CD4-positive, alpha-beta T cell treated with Interleukin-4 for 4 hours (primary cell): Measurements from ENCODE around the gene LMOD2.
A peak's percentile ranks its signal among the peaks of the same experiment; 100 is the strongest.

Source experiments
- DNase-seq: peaks from one replicate; pipeline ENCODE4 v3.0.0-alpha.2; 2020

The LMOD2 gene

GRCh38 chr7:123674399-123675180 lies 18.9 kb downstream of the LMOD2 start:
- DNase-seq, result no peak

GRCh38 chr7:123675181-123675473 lies 19.5 kb downstream of the LMOD2 start:
- no peak for DNase-seq

DNA sequence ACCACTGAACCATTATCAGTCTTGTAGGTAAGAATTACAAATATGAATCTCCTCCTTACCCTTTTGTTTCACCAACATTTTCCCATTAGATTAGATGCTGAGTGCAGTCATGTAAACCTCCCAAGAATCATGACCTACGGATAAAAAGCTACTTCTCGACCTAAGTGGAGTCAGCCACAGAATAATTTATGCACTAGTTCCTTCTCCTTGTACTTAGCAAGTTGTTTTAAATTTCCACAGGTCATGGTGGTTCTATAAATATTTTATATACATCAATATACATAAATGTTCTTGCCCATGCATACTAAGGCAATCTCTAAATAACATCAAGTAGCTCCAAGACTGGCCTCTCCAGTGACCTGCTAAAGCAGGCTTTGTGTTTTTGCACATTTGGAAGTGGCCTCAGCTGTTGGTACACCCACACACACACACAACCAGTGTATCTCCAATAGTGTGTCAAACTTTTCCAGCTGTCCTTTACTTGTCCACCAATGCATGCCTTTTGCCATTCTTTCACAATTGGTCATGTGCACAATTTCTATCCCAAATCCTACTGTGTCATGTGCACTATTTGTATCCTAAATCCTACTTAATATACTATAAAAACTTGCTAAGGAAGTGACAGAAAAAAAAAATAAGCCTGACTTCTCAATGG lies 21.5 kb downstream of the LMOD2 start:
- no peak for DNase-seq

GRCh38 chr7:123679614-123680013 lies 23.9 kb downstream of the LMOD2 start:
- DNase-seq, result no peak

- no peak for DNase-seq
Observed at GRCh38 chr7:123680580-123680979, 24.9 kb downstream of the LMOD2 start.

GRCh38 chr7:123681561-123681960 lies 25.9 kb downstream of the LMOD2 start:
- no peak for DNase-seq

GRCh38 chr7:123682690-123683089 lies 27.0 kb downstream of the LMOD2 start:
- DNase-seq, result peak; percentile 48

GRCh38 chr7:123687161-123687560 lies 31.5 kb downstream of the LMOD2 start:
- no peak for DNase-seq

GRCh38 chr7:123687727-123688126 lies 32.1 kb downstream of the LMOD2 start:
- DNase-seq, result no peak

DNA sequence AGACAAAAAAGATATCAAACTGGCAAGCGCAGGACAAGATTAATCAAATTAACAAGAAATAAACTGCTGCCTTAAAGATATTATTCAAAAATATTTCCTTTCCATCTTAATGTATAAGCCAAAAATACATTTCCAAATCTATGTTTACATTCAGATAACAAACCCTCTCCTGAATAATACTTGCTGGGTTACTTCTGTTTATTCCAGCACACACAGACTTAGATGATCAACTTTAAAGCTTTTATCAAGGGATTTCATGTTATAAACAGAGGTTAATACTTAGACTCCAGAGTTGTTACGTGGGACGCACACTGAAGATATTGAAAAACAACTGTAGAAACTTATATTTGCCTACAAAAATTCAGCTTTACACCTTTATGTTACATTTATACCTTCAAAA lies 33.6 kb downstream of the LMOD2 start:
- DNase-seq, result no peak

DNA sequence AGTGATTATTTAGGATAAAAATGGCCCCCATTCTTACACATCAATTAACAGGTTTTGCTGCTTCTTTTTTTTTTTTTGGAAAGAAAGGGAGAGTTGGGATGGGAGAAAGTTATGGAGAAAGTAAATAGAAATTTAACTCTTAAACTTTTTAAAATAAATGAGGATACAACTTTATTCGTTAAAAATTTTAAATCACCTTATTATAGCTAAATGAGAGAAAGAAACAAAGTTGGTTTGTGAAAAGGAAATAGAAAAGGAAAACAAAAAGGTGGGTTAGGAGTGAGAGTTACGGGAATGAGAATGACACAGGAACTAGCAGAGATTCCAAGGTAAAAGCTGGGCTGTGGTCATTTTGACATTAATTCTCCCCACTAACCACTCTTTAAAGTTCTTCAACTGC lies 34.9 kb downstream of the LMOD2 start:
- no peak for DNase-seq

DNA sequence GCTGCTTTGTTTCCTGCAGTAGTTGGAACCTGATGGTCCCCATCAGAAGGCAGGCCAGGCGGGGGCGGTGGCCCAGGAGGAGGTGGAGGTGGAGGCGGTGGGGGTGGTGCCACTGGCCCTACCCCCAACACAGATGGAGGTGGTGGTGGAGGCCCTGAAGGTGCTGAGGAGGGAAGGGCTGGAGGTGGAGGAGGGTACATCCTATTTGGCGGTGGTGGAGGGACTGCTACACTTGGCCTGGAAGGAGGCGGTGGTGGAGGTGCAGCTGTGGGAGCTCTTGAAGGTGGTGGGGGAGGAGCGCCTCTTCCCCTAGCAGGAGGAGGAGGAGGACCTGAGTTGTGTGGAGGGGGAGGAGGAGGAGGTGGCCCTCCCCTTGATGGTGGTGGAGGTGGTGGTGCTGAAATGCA lies 36.8 kb downstream of the LMOD2 start:
- DNase-seq, result no peak

- no peak for DNase-seq
Observed at GRCh38 chr7:123695944-123696677, 40.4 kb downstream of the LMOD2 start.

DNA sequence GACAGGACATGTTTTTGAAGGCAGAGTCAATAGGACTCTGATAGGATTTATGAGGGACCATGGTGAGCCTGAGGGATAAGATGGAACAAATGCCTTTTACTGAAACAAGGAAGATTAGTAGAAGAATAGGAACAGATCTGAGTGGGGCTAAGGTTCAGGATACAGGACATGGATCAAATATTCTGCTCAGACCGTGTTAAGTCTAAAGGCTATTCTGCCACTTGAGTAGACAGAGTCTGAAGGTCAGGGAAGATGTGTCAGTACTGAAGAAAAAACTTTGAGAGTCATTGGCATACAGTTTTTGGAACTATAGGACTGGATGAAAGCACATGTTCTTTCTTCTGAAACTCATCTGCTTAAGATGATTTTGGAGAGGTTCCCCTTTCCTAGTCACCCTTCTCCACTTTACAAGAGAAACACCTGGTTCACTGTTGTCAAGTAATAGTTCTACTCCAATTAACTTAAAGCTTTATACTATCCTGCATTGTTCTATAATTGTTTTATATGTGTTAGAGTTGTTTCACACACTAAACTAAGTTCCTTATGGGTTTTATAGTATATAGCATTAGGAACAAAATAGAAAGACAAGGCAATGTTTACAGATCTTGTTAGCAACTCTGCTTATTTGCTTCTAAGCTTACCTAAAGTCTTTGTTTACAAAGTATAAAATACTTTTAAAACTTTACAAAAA lies 49.7 kb downstream of the LMOD2 start:
- DNase-seq, result no peak

DNA sequence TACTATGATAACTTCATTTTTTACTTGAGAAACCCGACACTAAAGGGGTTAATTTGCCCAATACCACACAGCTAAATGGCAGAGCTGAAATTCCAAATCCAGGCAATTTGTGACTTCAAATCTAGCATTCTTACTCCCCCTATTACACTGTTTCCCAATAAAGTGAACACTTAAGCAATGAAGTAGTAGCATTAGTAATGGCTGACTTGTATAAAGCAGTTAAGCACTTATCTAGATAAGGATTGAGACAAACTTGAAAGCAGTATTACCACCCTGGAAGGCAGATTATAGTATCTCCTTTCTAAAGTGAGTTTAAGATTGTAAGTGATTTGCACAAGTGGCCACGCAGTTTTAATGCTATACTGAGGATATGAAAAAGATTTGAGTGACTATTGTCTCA lies 53.9 kb downstream of the LMOD2 start:
- DNase-seq, result no peak

GRCh38 chr7:123710683-123711082 lies 55.0 kb downstream of the LMOD2 start:
- DNase-seq, result no peak

DNA sequence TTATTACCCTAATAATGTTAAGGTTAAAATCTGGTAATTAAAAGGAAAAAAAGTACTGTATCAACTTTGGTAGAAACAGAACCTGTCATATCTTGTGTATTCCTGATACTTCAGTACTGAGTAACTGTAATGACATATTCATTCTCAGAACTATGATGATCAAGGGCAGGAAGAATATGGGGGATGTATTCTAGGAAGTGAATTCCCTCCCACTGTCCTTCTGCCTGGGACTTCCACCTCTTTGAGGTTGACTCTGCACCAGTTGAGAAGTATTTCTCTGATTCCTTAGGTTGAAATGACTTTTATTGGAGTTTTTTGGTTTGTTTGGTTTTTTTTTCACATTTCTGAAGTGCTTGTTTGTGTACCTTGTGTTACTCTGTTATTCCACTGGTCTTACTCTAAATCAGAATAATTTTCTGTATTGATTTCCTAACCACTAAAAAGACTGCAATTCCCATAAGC lies 56.2 kb downstream of the LMOD2 start:
- no peak for DNase-seq

DNA sequence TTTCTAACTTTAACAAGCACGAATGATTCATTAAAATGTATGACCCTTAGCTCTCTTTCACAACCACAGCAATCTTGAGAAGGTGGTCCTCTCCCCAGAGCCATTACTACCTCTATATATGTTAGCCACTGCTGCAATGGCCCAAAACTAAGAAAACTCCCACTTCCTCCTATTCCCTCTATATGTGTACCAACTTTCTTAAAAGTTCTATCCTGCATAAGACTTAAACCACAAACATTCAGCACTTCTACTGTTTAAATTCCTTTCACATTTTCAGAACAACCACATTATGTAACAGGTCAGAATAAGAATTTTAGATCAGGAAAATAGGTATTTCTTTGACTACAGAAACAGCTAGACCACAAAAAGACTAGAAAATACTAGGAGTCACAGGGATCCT lies 57.0 kb downstream of the LMOD2 start:
- DNase-seq, result no peak
